ENCODE measurements around the gene SIPA1L3.
"Not testable (repeated sequence)": the region's sequence is repeated elsewhere in the genome, so short reads cannot be mapped to it uniquely, and the experiment has no call there.

SIPA1L3 gene

GRCh38 chr19:38213469-38213868 is 306.5 kb downstream of the SIPA1L3 start:
- no peak for DNase-seq (ENCODE audit: low read depth)

GRCh38 chr19:38213911-38214625 is 307.1 kb downstream of the SIPA1L3 start:
- no peak for DNase-seq (ENCODE audit: low read depth)

- no peak for DNase-seq (ENCODE audit: low read depth)
Measured at GRCh38 chr19:38216785-38217641, 310.0 kb downstream of the SIPA1L3 start.

- DNase-seq (ENCODE audit: low read depth), result no peak
Measured at GRCh38 chr19:38218204-38218603, 311.2 kb downstream of the SIPA1L3 start.

- no peak for DNase-seq (ENCODE audit: low read depth)
Measured at GRCh38 chr19:38219221-38219620, 312.2 kb downstream of the SIPA1L3 start.

- no peak for DNase-seq (ENCODE audit: low read depth)
Measured at GRCh38 chr19:38221421-38221820, 314.4 kb downstream of the SIPA1L3 start.

- no peak for DNase-seq (ENCODE audit: low read depth)
Measured at GRCh38 chr19:38221919-38222830, 315.2 kb downstream of the SIPA1L3 start.

GRCh38 chr19:38223119-38223523 is 316.1 kb downstream of the SIPA1L3 start:
- no peak for DNase-seq (ENCODE audit: low read depth)

- DNase-seq (ENCODE audit: low read depth), result no peak
Measured at GRCh38 chr19:38223617-38224013, 316.6 kb downstream of the SIPA1L3 start.

- DNase-seq (ENCODE audit: low read depth), result no peak
Measured at GRCh38 chr19:38224014-38224862, 317.2 kb downstream of the SIPA1L3 start, which contains the start of gene DPF1. Gene DPF1, minus strand, starts transcription at chr19:38224222. Its CDS starts 80 bp downstream, at chr19:38224142.

GRCh38 chr19:38224863-38225218 is 317.8 kb downstream of the SIPA1L3 start:
- DNase-seq (ENCODE audit: low read depth), result not testable (repeated sequence)

- no peak for DNase-seq (ENCODE audit: low read depth)
Measured at GRCh38 chr19:38227287-38228004, 320.4 kb downstream of the SIPA1L3 start.

- DNase-seq (ENCODE audit: low read depth), result no peak
Measured at GRCh38 chr19:38228005-38228377, 321.0 kb downstream of the SIPA1L3 start.

GRCh38 chr19:38228491-38229439 is 321.8 kb downstream of the SIPA1L3 start:
- DNase-seq (ENCODE audit: low read depth), result no peak

GRCh38 chr19:38229585-38230073 is 322.6 kb downstream of the SIPA1L3 start:
- peak; percentile 46 for DNase-seq (ENCODE audit: low read depth)

GRCh38 chr19:38230506-38231133 is 323.6 kb downstream of the SIPA1L3 start:
- not testable (repeated sequence) for DNase-seq (ENCODE audit: low read depth)

GRCh38 chr19:38231918-38232317 is 324.9 kb downstream of the SIPA1L3 start:
- no peak for DNase-seq (ENCODE audit: low read depth)

GRCh38 chr19:38233740-38234251 is 326.8 kb downstream of the SIPA1L3 start:
- peak; percentile 51 for DNase-seq (ENCODE audit: low read depth)

Measured in T follicular helper cell (primary cell).